OCI-LY7 (cell line): ENCODE measurements around the gene ROR2. TPM values are rescaled to one million over a fixed set of nuclear protein-coding genes. Genes with fewer than 3 reads are reported as not detected.
A peak's percentile ranks its signal among the peaks of the same experiment; 100 is the strongest.

ENCODE experiments used
- BruUV-seq: library from RNA; stranded (reverse); fragments of 400-500 nt; replicated peaks from 2 replicates; lab custom pipeline; 2021; lab: Mats Ljungman, UMichigan
- CTCF ChIA-PET: fragments of 300-600 bp; sonication (Branson Sonifier 250); formaldehyde crosslinking; loops from one replicate; lab custom pipeline; 2022; ENCODE audit warnings: antibody characterized with exemption; ENCODE audit not compliant: unreplicated experiment; lab: Charles Lee
- POLR2A ChIA-PET: fragments of 300-600 bp; sonication (Branson Sonifier 250); formaldehyde crosslinking; loops from one replicate; lab custom pipeline; 2022; ENCODE audit warnings: antibody characterized with exemption; lab: Charles Lee
- DNase-seq: peaks from one replicate; pipeline ENCODE4 v3.0.0-alpha.2; 2015; ENCODE audit warnings: low spot score
- H2AFZ ChIP-seq: fragments of 200-600 bp; sonication (generic), shearing (Covaris generic); 2 replicates; pipeline ENCODE4 v1.6.1; 2014; ENCODE audit warnings: mild to moderate bottlenecking, antibody characterized with exemption, low read length, moderate library complexity
- H3K27ac ChIP-seq: fragments of 200-600 bp; sonication (generic); 2 replicates; pipeline ENCODE4 v1.5.1; 2014; ENCODE audit warnings: mixed run types, low read depth, mild to moderate bottlenecking, moderate library complexity, low read length, inconsistent platforms; ENCODE audit not compliant: poor library complexity, severe bottlenecking
- H3K36me3 ChIP-seq: fragments of 200-600 bp; sonication (generic); 2 replicates; pipeline ENCODE4 v1.6.1; 2014; ENCODE audit warnings: mild to moderate bottlenecking, antibody characterized with exemption, low read length, moderate library complexity, mixed read lengths; ENCODE audit not compliant: insufficient read depth
- H3K4me1 ChIP-seq: fragments of 200-600 bp; sonication (generic); 2 replicates; pipeline ENCODE4 v1.5.1; 2014; ENCODE audit warnings: mild to moderate bottlenecking, low read length; ENCODE audit not compliant: insufficient read depth, poor library complexity, severe bottlenecking
- H3K4me2 ChIP-seq: fragments of 200-600 bp; sonication (generic); 2 replicates; pipeline ENCODE4 v1.6.1; 2014; ENCODE audit warnings: mild to moderate bottlenecking, low read length
- H3K4me3 ChIP-seq: fragments of 200-600 bp; sonication (generic); 2 replicates; pipeline ENCODE4 v1.5.1; 2014; ENCODE audit warnings: mild to moderate bottlenecking, low read depth, low read length; ENCODE audit not compliant: poor library complexity, severe bottlenecking
- H3K79me2 ChIP-seq: fragments of 200-600 bp; sonication (generic); 2 replicates; pipeline ENCODE4 v1.6.1; 2016; ENCODE audit warnings: low read depth, mild to moderate bottlenecking, low read length, moderate library complexity, mixed read lengths; ENCODE audit not compliant: insufficient read depth
- H3K9me2 ChIP-seq: fragments of 200-600 bp; sonication (generic); 2 replicates; pipeline ENCODE4 v1.6.1; 2016; ENCODE audit warnings: mild to moderate bottlenecking, low read length, mixed read lengths; ENCODE audit not compliant: insufficient read depth
- H3K9me3 ChIP-seq: fragments of 200-600 bp; sonication (generic); 2 replicates; pipeline ENCODE4 v1.6.1; 2014; ENCODE audit warnings: mild to moderate bottlenecking, mixed run types, low read length, mixed read lengths
- H4K20me1 ChIP-seq: fragments of 200-600 bp; sonication (generic); 2 replicates; pipeline ENCODE4 v1.6.1; 2014; ENCODE audit warnings: mild to moderate bottlenecking, antibody characterized with exemption, low read length, moderate library complexity, mixed read lengths; ENCODE audit not compliant: insufficient read depth
- EZH2phosphoT487 ChIP-seq: fragments of 200-600 bp; sonication (generic); IDR thresholded peaks from 2 replicates; pipeline ENCODE4 v1.6.1; 2018; ENCODE audit warnings: low read depth, borderline replicate concordance, mild to moderate bottlenecking, mixed run types, antibody characterized with exemption, low read length, moderate library complexity, mixed read lengths
- intact Hi-C: fragments of 100-400 bp; cut with micrococcal nuclease; formaldehyde crosslinking; loops from one replicate; pipeline ENCODE4 v1.10.0; 2022; ENCODE audit not compliant: unreplicated experiment
- total RNA-seq, 2 experiments: library from RNA; depleted of rRNA in 1 of 2; stranded (reverse); fragments of >200 nt in 1 of 2; shearing (Covaris generic) in 1 of 2; gene quantifications; 2 replicates each; pipeline ENCODE4 v1.2.3, GENCODE V29; 2014 to 2022
- TF ChIP-seq, protein P1 (sequence below): fragments of 200-600 bp; sonication (generic); conservative IDR thresholded peaks from 2 replicates; pipeline ENCODE4 v1.5.1; 2014; ENCODE audit warnings: mild to moderate bottlenecking, antibody characterized with exemption, low read length, moderate library complexity, mixed read lengths

Gene ROR2
- total RNA-seq, 2 experiments from 2014 or later = 0.10 to 0.19 TPM

DNA sequence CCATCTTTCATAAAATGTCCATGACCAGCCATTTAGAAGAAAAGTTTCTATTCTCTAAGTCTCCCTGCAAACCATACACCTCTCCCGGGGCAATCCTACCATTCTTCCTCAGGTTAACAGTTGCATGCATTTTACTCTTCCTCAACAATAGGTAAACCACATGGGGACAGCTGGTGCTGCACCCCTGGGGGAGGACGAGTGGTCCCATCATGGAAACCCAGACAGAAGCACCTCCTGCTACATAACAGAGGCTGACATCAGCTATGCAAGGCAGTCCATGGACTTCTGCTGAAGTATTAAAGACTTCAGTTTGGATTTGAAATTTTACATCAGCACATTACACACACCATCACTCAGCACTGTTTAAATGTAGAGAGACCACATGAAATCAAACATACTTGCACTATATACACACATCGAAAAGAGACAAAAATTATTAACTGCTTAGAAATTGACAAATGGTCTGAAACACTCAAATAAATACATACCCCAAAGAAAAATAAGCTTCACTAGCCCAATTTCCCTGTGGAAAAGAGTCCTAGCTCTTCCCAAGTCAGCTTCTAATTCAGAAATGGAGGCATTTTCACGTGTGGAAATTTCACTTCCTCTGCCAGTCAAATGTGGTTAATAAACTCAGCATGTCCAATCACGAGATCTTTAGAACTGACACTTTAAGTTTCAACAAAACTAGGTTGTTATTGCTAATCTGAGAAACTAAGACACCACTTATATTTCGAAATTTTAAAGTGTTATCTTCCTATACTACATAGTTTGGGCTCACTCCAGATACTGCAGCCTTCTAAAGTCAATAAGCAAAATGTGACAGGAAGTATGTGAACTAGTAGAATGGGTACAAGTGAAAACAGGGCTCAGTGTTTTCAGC lies 173.4 kb downstream of the ROR2 start:
- no TSS peak for BruUV-seq
- TF ChIP-seq EZH2phosphoT487 = no peak
- TF ChIP-seq, protein P1, sequence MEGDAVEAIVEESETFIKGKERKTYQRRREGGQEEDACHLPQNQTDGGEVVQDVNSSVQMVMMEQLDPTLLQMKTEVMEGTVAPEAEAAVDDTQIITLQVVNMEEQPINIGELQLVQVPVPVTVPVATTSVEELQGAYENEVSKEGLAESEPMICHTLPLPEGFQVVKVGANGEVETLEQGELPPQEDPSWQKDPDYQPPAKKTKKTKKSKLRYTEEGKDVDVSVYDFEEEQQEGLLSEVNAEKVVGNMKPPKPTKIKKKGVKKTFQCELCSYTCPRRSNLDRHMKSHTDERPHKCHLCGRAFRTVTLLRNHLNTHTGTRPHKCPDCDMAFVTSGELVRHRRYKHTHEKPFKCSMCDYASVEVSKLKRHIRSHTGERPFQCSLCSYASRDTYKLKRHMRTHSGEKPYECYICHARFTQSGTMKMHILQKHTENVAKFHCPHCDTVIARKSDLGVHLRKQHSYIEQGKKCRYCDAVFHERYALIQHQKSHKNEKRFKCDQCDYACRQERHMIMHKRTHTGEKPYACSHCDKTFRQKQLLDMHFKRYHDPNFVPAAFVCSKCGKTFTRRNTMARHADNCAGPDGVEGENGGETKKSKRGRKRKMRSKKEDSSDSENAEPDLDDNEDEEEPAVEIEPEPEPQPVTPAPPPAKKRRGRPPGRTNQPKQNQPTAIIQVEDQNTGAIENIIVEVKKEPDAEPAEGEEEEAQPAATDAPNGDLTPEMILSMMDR = no peak
- Histone ChIP-seq H3K36me3 (no peaks in the 10 kb centered on the region), H3K9me3 (no peaks in the 10 kb centered on the region), H2AFZ (no peak overlapping the region), H3K79me2 (no peaks in the 10 kb centered on the region), H3K4me1 (no peaks in the 10 kb centered on the region), H3K4me2 (no peak overlapping the region), H4K20me1 (no peaks in the 10 kb centered on the region), H3K9me2 (no peaks in the 10 kb centered on the region), H3K27ac (no peak overlapping the region), H3K4me3 (no peak overlapping the region)
- CTCF ChIA-PET = no interaction called here
- intact Hi-C loops = loop anchor here (10.0 kb wide), 3 partner anchors 108 to 258 kb away; partner anchors contain the start of gene ROR2
- DNase-seq = no peak
- POLR2A ChIA-PET = interaction anchor here (0.6 to 1.0 kb wide), 2 partner anchors 85 to 127 kb away, joined by 4 to 9 read pairs; no protein-coding TSS in a partner anchor

DNA sequence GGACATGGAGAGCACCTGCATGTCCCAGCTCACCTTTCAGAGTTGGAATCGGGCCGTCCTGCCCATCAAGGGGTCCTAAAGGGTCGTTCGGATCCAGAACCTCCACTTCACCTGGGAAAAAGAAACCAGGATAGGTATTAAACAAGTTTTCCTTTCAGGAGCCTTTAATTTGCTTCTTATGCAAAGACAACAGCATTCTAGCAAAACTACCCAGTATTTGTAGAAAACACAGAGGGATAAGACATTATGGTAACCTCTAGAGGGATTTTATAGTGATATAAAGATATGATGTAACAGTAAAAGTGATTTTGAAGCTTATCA lies 174.4 kb downstream of the ROR2 start:
- Histone ChIP-seq H3K4me2 (no peak overlapping the region), H3K79me2 (no peaks in the 10 kb centered on the region), H3K36me3 (no peaks in the 10 kb centered on the region), H3K9me3 (no peaks in the 10 kb centered on the region), H2AFZ (no peak overlapping the region), H3K4me3 (no peak overlapping the region), H3K4me1 (no peaks in the 10 kb centered on the region), H4K20me1 (no peaks in the 10 kb centered on the region), H3K27ac (no peak overlapping the region), H3K9me2 (no peaks in the 10 kb centered on the region)
- intact Hi-C loops = loop anchor here (10.0 kb wide), 3 partner anchors 109 to 259 kb away; partner anchors contain the start of gene ROR2
- ChIA-PET POLR2A (no interaction called here), CTCF (no interaction called here)
- TF ChIP-seq EZH2phosphoT487 = no peak
- TF ChIP-seq, protein P1 = peak; percentile 41; the same call in 1 of the 2 replicates
- no peak for DNase-seq
- no TSS peak for BruUV-seq
